Thyroid gland (tissue), 4 donors: Measurements from ENCODE around the gene CAMTA1.

ENCODE experiments used
- CTCF ChIP-seq, 6 experiments: fragments of 200-600 bp in 3 of 6; fragments of 450-650 bp in 3 of 6; sonication (generic) in 3 of 6; IDR thresholded peaks; one replicate each; pipeline ENCODE4 v1.5.1; 2016 to 2019; ENCODE audit warnings: antibody characterized with exemption in 6 of 6, mild to moderate bottlenecking in 2 of 6, inconsistent platforms in 1 of 6, moderate library complexity in 1 of 6
- POLR2A ChIP-seq, 2 donors: fragments of 450-650 bp; IDR thresholded peaks; one replicate each; pipeline ENCODE4 v1.6.1; 2017; ENCODE audit warnings: antibody characterized with exemption in 2 of 2, mild to moderate bottlenecking in 2 of 2, moderate library complexity in 1 of 2

- TF ChIP-seq POLR2A (IDR thresholded peaks at IDR 0.05), result no peak
- no peak for TF ChIP-seq CTCF (IDR thresholded peaks at IDR 0.05)
Observed at GRCh38 chr1:7294636-7295035, 509.4 kb downstream of the CAMTA1 start.
